ENCODE measurements around the gene HAP1.

DNA sequence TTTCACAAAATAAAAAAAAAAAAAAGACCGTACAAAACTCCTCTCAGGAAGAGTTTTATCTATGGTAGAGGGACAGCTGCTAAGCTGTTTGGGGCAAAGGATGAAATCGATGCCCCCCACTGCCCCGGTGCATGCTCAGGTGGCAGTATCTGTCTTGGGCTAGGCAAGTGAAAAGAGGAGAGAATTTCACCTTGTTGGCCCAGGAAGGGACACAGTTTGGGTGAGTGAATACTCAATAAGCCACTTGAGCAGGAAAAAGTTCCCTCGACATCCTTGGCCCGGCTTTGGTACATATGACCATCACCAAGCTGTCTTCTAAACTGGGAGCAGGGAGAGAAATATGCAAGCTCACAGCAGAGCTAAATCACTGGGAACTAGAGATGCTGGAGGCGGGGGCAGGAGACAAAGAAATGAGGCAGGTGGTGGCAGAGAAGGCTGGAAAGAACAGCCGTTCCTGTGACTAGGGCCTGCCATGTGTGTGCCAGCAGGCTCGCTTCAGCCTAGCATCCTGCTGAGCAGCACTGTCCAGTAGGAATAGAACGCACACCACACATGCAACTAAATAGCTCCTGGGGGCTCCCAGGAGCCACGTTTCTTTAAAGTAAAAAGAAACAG is 53.9 kb downstream of the HAP1 start:
- TF ChIP-seq, protein P1, sequence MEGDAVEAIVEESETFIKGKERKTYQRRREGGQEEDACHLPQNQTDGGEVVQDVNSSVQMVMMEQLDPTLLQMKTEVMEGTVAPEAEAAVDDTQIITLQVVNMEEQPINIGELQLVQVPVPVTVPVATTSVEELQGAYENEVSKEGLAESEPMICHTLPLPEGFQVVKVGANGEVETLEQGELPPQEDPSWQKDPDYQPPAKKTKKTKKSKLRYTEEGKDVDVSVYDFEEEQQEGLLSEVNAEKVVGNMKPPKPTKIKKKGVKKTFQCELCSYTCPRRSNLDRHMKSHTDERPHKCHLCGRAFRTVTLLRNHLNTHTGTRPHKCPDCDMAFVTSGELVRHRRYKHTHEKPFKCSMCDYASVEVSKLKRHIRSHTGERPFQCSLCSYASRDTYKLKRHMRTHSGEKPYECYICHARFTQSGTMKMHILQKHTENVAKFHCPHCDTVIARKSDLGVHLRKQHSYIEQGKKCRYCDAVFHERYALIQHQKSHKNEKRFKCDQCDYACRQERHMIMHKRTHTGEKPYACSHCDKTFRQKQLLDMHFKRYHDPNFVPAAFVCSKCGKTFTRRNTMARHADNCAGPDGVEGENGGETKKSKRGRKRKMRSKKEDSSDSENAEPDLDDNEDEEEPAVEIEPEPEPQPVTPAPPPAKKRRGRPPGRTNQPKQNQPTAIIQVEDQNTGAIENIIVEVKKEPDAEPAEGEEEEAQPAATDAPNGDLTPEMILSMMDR (IDR thresholded peaks at IDR 0.05), result no peak
- TF ChIP-seq POLR2A (IDR thresholded peaks at IDR 0.05), result no peak
